22Rv1 (cell line): ENCODE measurements around the gene MYBPC3.

Source experiments
- CTCF ChIP-seq: fragments of 450-650 bp; IDR thresholded peaks from 2 replicates; pipeline ENCODE4 v1.5.1; 2017; ENCODE audit warnings: mild to moderate bottlenecking
- ZFX ChIP-seq: fragments of 450-650 bp; IDR thresholded peaks from 2 replicates; pipeline ENCODE4 v1.6.1; 2017; ENCODE audit warnings: antibody characterized with exemption, borderline replicate concordance

DNA sequence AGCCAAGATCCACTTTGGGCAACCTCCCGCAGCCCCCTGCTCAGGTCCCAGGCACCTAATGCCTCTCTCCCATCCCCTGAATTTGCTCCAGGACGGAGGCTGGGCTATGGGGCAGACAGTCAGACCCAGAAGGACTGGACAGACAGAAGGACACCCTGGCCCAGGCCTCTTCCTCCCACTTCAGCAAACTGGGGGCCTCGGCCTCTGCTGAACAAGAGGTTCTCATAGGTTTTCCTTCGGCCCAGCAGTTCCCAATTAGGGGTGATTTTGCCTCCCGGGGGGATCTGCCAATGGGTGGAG is 22.2 kb upstream of the MYBPC3 start:
- TF ChIP-seq CTCF: no peak
- TF ChIP-seq ZFX: no peak
